ENCODE measurements around the gene C3orf22.

C3orf22 gene

DNA sequence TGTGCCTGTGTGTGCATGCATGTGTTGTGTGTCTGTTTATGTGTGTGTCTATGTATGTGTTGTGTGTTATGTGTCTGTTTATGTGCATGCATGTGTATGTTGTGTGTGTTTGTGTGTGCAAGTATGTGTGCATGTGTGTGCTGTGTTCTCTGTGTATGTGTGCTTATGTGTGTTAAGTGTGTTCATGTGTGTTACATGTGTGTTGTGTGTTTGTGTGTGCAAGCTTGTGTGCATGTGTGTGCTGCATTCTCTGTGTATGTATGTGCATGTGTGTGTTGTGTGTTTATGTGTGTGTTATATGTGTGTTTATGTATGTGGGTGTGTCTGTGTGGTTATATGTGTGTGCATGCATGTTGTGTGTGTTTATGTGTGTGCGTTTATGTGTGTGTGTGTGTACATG lies 56.1 kb downstream of the C3orf22 start:
- TF ChIP-seq, protein P1, sequence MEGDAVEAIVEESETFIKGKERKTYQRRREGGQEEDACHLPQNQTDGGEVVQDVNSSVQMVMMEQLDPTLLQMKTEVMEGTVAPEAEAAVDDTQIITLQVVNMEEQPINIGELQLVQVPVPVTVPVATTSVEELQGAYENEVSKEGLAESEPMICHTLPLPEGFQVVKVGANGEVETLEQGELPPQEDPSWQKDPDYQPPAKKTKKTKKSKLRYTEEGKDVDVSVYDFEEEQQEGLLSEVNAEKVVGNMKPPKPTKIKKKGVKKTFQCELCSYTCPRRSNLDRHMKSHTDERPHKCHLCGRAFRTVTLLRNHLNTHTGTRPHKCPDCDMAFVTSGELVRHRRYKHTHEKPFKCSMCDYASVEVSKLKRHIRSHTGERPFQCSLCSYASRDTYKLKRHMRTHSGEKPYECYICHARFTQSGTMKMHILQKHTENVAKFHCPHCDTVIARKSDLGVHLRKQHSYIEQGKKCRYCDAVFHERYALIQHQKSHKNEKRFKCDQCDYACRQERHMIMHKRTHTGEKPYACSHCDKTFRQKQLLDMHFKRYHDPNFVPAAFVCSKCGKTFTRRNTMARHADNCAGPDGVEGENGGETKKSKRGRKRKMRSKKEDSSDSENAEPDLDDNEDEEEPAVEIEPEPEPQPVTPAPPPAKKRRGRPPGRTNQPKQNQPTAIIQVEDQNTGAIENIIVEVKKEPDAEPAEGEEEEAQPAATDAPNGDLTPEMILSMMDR (IDR thresholded peaks at IDR 0.05; ENCODE audit: unreplicated experiment in 3 of 3) = no peak
- Mint-ChIP-seq H3K27ac (no peak overlapping the region), H3K27me3 (ENCODE audit: low read depth) (peaks cover 8% of the 10 kb centered on the region), H3K36me3 (ENCODE audit: low read depth) (no peaks in the 10 kb centered on the region), H3K9me3 (no peaks in the 10 kb centered on the region), H3K4me1 (no peaks in the 10 kb centered on the region), H3K4me3 (no peak overlapping the region)

DNA sequence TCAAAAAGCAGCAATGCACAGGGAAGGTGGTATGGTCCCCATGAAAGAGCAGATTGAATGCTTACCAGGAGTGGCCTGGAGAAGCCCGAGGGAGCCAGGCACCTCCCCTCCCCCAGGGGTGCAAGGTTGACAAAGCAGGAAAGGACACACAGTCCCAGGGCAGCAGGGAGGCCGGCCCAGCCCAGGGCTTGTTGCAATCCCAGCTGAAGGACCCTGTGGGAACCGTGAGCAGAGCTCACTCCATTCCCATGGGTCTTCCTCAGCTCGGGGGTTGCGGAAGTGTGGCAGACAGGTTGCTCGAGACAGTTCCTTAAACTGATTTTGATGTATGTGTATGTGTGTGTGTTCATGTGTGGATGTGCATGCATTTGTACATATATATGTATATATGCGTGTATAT lies 57.0 kb downstream of the C3orf22 start:
- no peak overlapping the region for H3K27ac Mint-ChIP-seq
- H3K4me3 Mint-ChIP-seq = no peak overlapping the region
- H3K36me3 Mint-ChIP-seq (ENCODE audit: low read depth) = no peaks in the 10 kb centered on the region
- no peaks in the 10 kb centered on the region for H3K9me3 Mint-ChIP-seq
- H3K27me3 Mint-ChIP-seq (ENCODE audit: low read depth) = peaks cover 8% of the 10 kb centered on the region
- H3K4me1 Mint-ChIP-seq = no peaks in the 10 kb centered on the region
- TF ChIP-seq, protein P1 (IDR thresholded peaks at IDR 0.05; ENCODE audit: unreplicated experiment in 3 of 3) = no peak

DNA sequence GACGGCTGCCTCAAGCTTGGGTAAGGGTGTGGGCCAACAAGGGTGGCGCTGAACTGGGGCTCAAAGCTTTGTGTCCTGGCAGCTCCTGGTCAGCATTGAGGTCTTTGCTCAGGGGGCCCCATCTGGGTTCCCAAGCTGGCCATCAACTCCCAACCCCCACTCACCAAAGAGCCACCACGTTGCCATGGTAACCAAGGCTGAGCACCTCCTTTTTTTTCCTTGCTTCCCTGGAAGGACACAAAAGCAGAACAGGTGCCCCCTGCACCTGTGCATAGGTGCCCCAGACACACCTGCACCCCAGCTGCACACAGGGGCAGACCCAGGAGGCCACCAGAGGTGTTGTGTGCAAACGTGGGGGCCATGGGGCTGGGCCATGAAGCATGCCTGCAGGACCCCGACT lies 57.7 kb downstream of the C3orf22 start:
- no peaks in the 10 kb centered on the region for H3K36me3 Mint-ChIP-seq (ENCODE audit: low read depth)
- H3K9me3 Mint-ChIP-seq = no peaks in the 10 kb centered on the region
- no peak overlapping the region for H3K4me3 Mint-ChIP-seq
- H3K27me3 Mint-ChIP-seq (ENCODE audit: low read depth) = peaks cover 8% of the 10 kb centered on the region
- no peak overlapping the region for H3K27ac Mint-ChIP-seq
- H3K4me1 Mint-ChIP-seq = no peaks in the 10 kb centered on the region
- TF ChIP-seq, protein P1 (IDR thresholded peaks at IDR 0.05; ENCODE audit: unreplicated experiment in 3 of 3) = no peak

- Mint-ChIP-seq H3K4me3 (no peak overlapping the region), H3K27ac (no peak overlapping the region), H3K4me1 (no peaks in the 10 kb centered on the region), H3K9me3 (no peaks in the 10 kb centered on the region), H3K36me3 (ENCODE audit: low read depth) (no peaks in the 10 kb centered on the region), H3K27me3 (ENCODE audit: low read depth) (peaks cover 7% of the 10 kb centered on the region)
- TF ChIP-seq, protein P1 (IDR thresholded peaks at IDR 0.05; ENCODE audit: unreplicated experiment in 3 of 3) = no peak
These were observed 58.7 kb downstream of the C3orf22 start for GRCh38 chr3:126500016-126500415.
